ENCODE data around the gene GTF2H4.

DNA sequence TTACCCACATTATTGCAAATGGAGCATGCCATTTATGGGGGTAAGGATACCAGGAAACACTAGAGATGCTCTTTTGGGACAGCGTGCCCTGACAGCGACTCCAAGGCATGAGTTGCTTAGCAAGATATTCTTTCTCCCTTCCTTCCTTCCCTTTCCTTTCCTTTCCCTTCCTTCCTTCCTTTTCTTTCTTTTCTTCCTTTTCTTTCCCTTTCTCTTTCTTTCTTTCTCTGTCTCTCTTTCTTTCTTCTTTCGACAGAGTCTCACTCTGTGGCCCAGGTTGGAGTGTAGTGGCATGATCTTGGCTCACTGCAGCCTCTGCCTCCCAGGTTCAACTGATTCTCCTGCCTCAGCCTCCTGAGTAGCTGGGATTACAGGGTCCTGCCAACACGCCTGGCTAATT, 36.0 kb downstream of the GTF2H4 start:
- TF ChIP-seq CTCF (IDR thresholded peaks at IDR 0.05) (no peak), POLR2A (IDR thresholded peaks at IDR 0.05) (no peak)
